GM19372 (cell line): ENCODE data around the gene DNASE2.

Experiments used
- ATAC-seq: cut with Tn5 transposase; IDR thresholded peaks from one replicate; pipeline ENCODE4 v1.9.1; 2021; ENCODE audit warnings: mild to moderate bottlenecking, low read depth, moderate library complexity; ENCODE audit not compliant: unreplicated experiment

Gene DNASE2

GRCh38 chr19:12886969-12887747, 5.9 kb upstream of the DNASE2 start, which contains the start of gene KLF1:
TSS of gene KLF1 (minus strand) at chr19:12887201. CDS start at chr19:12887140, 61 bp downstream.
- no peak for ATAC-seq

- ATAC-seq: no peak
Observed at GRCh38 chr19:12886651-12886968, 5.4 kb upstream of the DNASE2 start.

- no peak for ATAC-seq
Observed at GRCh38 chr19:12885749-12886650, 4.8 kb upstream of the DNASE2 start.

- ATAC-seq: no peak
Observed at GRCh38 chr19:12884926-12885748, 3.9 kb upstream of the DNASE2 start.

- ATAC-seq: no peak
Observed at GRCh38 chr19:12884627-12884925, 3.3 kb upstream of the DNASE2 start.

- ATAC-seq: no peak
Observed at GRCh38 chr19:12884202-12884601, 3.0 kb upstream of the DNASE2 start.

- no peak for ATAC-seq
Observed at GRCh38 chr19:12882589-12882988, 1.3 kb upstream of the DNASE2 start.

- no peak for ATAC-seq
Observed at GRCh38 chr19:12880551-12881171, 588 bp downstream of the DNASE2 start.

GRCh38 chr19:12875086-12875485, 6.2 kb downstream of the DNASE2 start:
- ATAC-seq: no peak

GRCh38 chr19:12873891-12874745, 7.1 kb downstream of the DNASE2 start:
- ATAC-seq: no peak

GRCh38 chr19:12872941-12873890, 8.0 kb downstream of the DNASE2 start:
- ATAC-seq: no peak

- no peak for ATAC-seq
Observed at GRCh38 chr19:12872255-12872654, 9.0 kb downstream of the DNASE2 start.

GRCh38 chr19:12871681-12872080, 9.6 kb downstream of the DNASE2 start:
- ATAC-seq: no peak

GRCh38 chr19:12868540-12869112, 12.6 kb downstream of the DNASE2 start:
- no peak for ATAC-seq

GRCh38 chr19:12867120-12868099, 13.8 kb downstream of the DNASE2 start:
- no peak for ATAC-seq

GRCh38 chr19:12866416-12867119, 14.7 kb downstream of the DNASE2 start:
- no peak for ATAC-seq
